BLaER1 treated with 17β-estradiol and CSF1 and Interleukin-3, amounts not matched to agents 10 nM and 100 nM (cell line): ENCODE measurements around the gene ATXN10.

Experiments used
- H3K27ac ChIP-seq, 11 experiments: shearing (Covaris generic); formaldehyde crosslinking; 2 replicates each; pipeline ENCODE4 v1.8.1; 2022
- H3K27me3 ChIP-seq, 11 experiments: shearing (Covaris generic); formaldehyde crosslinking; 2 replicates each; pipeline ENCODE4 v1.8.1; 2022
- H3K36me3 ChIP-seq, 11 experiments: shearing (Covaris generic); formaldehyde crosslinking; 2 replicates each; pipeline ENCODE4 v1.8.1; 2022
- H3K4me1 ChIP-seq, 10 experiments: shearing (Covaris generic); formaldehyde crosslinking; 2 replicates each; pipeline ENCODE4 v1.8.1; 2022
- H3K4me2 ChIP-seq, 11 experiments: shearing (Covaris generic); formaldehyde crosslinking; 2 replicates each; pipeline ENCODE4 v1.8.1; 2022
- H3K4me3 ChIP-seq, 10 experiments: shearing (Covaris generic); formaldehyde crosslinking; 2 replicates each; pipeline ENCODE4 v1.8.1; 2022
- H3K9ac ChIP-seq, 11 experiments: shearing (Covaris generic); formaldehyde crosslinking; 2 replicates each; pipeline ENCODE4 v1.8.1; 2022
- H3K9me3 ChIP-seq, 11 experiments: shearing (Covaris generic); formaldehyde crosslinking; replicated peaks in 1 of 11; 2 replicates each; pipeline ENCODE4 v1.8.1; 2022
- H4K20me1 ChIP-seq, 11 experiments: shearing (Covaris generic); formaldehyde crosslinking; 2 replicates each; pipeline ENCODE4 v1.8.1; 2022
- Cebpa-rat ChIP-seq, 11 experiments: shearing (Covaris generic); IDR thresholded peaks; 2 replicates each; pipeline ENCODE4 v1.8.1; 2022

The ATXN10 gene

GRCh38 chr22:45834241-45834640, 162.6 kb downstream of the ATXN10 start:
- H3K4me1 ChIP-seq = peaks cover 0 to 34% (median 23%) of the 10 kb centered on the region in 10 experiments; a peak in 14 of 20 replicates
- H3K27me3 ChIP-seq = no peaks in the 10 kb centered on the region
- no peak overlapping the region for H3K4me3 ChIP-seq
- TF ChIP-seq Cebpa-rat (IDR thresholded peaks at IDR 0.05) = no peak
- no peak overlapping the region for H3K27ac ChIP-seq
- H3K9ac ChIP-seq = no peak overlapping the region
- peaks cover 13 to 50% (median 26%) of the 10 kb centered on the region in 11 experiments; a peak in 19 of 22 replicates for H3K36me3 ChIP-seq
- peaks cover 13 to 62% (median 35%) of the 10 kb centered on the region in 11 experiments; a peak in 18 of 22 replicates for H4K20me1 ChIP-seq
- H3K4me2 ChIP-seq = peak overlapping the region in 8 of 11 experiments; percentile 3 to 59 (median 44); a peak in 14 of 22 replicates
- peaks cover 5 to 9% (median 8%) of the 10 kb centered on the region in 11 experiments; a peak in 20 of 22 replicates for H3K9me3 ChIP-seq

- Histone ChIP-seq H3K4me3 (no peak overlapping the region), H3K4me2 (peak overlapping the region in 8 of 11 experiments; percentile 3 to 59 (median 44); a peak in 14 of 22 replicates), H3K27me3 (no peaks in the 10 kb centered on the region), H3K36me3 (peaks cover 17 to 50% (median 28%) of the 10 kb centered on the region in 11 experiments; a peak in 19 of 22 replicates), H3K4me1 (peaks cover 0 to 40% (median 27%) of the 10 kb centered on the region in 10 experiments; a peak in 14 of 20 replicates), H3K9ac (no peak overlapping the region), H3K27ac (no peak overlapping the region), H4K20me1 (peaks cover 13 to 64% (median 35%) of the 10 kb centered on the region in 11 experiments; a peak in 18 of 22 replicates), H3K9me3 (peaks cover 0 to 4% (median 3%) of the 10 kb centered on the region in 11 experiments; a peak in 16 of 22 replicates)
- TF ChIP-seq Cebpa-rat (IDR thresholded peaks at IDR 0.05) = no peak
Measured at GRCh38 chr22:45834795-45835194, 163.2 kb downstream of the ATXN10 start.

- Histone ChIP-seq H3K9me3 (no peaks in the 10 kb centered on the region), H3K36me3 (peaks cover 17 to 56% (median 34%) of the 10 kb centered on the region in 11 experiments; a peak in 18 of 22 replicates), H3K4me2 (no peak overlapping the region), H3K27me3 (no peaks in the 10 kb centered on the region), H4K20me1 (peaks cover 13 to 64% (median 38%) of the 10 kb centered on the region in 11 experiments; a peak in 18 of 22 replicates), H3K4me1 (peaks cover 0 to 58% (median 42%) of the 10 kb centered on the region in 10 experiments; a peak in 17 of 20 replicates), H3K4me3 (no peak overlapping the region), H3K9ac (no peak overlapping the region), H3K27ac (no peak overlapping the region)
- no peak for TF ChIP-seq Cebpa-rat (IDR thresholded peaks at IDR 0.05)
Measured at GRCh38 chr22:45836418-45837169, 165.0 kb downstream of the ATXN10 start.

GRCh38 chr22:45837508-45837907, 165.9 kb downstream of the ATXN10 start:
- no peak overlapping the region for H3K27ac ChIP-seq
- no peak overlapping the region for H3K9ac ChIP-seq
- peaks cover 5 to 67% (median 52%) of the 10 kb centered on the region in 10 experiments for H3K4me1 ChIP-seq
- H3K4me3 ChIP-seq = no peak overlapping the region
- H3K9me3 ChIP-seq = no peaks in the 10 kb centered on the region
- no peaks in the 10 kb centered on the region for H3K27me3 ChIP-seq
- peaks cover 13 to 63% (median 38%) of the 10 kb centered on the region in 11 experiments; a peak in 18 of 22 replicates for H4K20me1 ChIP-seq
- no peak for TF ChIP-seq Cebpa-rat (IDR thresholded peaks at IDR 0.05)
- H3K4me2 ChIP-seq = no peak overlapping the region
- H3K36me3 ChIP-seq = peaks cover 17 to 56% (median 37%) of the 10 kb centered on the region in 11 experiments; a peak in 18 of 22 replicates

GRCh38 chr22:45838305-45838887, 166.8 kb downstream of the ATXN10 start:
- Histone ChIP-seq H3K27me3 (no peaks in the 10 kb centered on the region), H4K20me1 (peaks cover 13 to 57% (median 37%) of the 10 kb centered on the region in 11 experiments; a peak in 18 of 22 replicates), H3K9ac (no peak overlapping the region), H3K27ac (no peak overlapping the region), H3K4me2 (no peak overlapping the region), H3K9me3 (no peaks in the 10 kb centered on the region), H3K36me3 (peaks cover 16 to 48% (median 31%) of the 10 kb centered on the region in 11 experiments; a peak in 18 of 22 replicates), H3K4me3 (no peak overlapping the region), H3K4me1 (peaks cover 14 to 76% (median 60%) of the 10 kb centered on the region in 10 experiments)
- no peak for TF ChIP-seq Cebpa-rat (IDR thresholded peaks at IDR 0.05)

GRCh38 chr22:45840483-45840882, 168.8 kb downstream of the ATXN10 start:
- no peak overlapping the region for H3K9ac ChIP-seq
- H3K36me3 ChIP-seq = peaks cover 21 to 57% (median 39%) of the 10 kb centered on the region in 11 experiments; a peak in 20 of 22 replicates
- TF ChIP-seq Cebpa-rat (IDR thresholded peaks at IDR 0.05) = no peak
- peaks cover 23 to 78% (median 62%) of the 10 kb centered on the region in 10 experiments for H3K4me1 ChIP-seq
- H3K9me3 ChIP-seq = no peaks in the 10 kb centered on the region; a peak in 1 of 22 replicates
- H3K27me3 ChIP-seq = no peaks in the 10 kb centered on the region
- no peak overlapping the region for H3K27ac ChIP-seq
- peak overlapping the region in 3 of 11 experiments; percentile 15 to 85 (median 32); a peak in 4 of 22 replicates for H3K4me2 ChIP-seq
- H4K20me1 ChIP-seq = peaks cover under 1 to 37% (median 18%) of the 10 kb centered on the region in 11 experiments; a peak in 14 of 22 replicates
- H3K4me3 ChIP-seq = no peak overlapping the region

- peaks cover 26 to 65% (median 50%) of the 10 kb centered on the region in 11 experiments; a peak in 21 of 22 replicates for H3K36me3 ChIP-seq
- H3K27me3 ChIP-seq = no peaks in the 10 kb centered on the region
- peaks cover 0 to 31% (median 10%) of the 10 kb centered on the region in 11 experiments; a peak in 11 of 22 replicates for H4K20me1 ChIP-seq
- H3K4me3 ChIP-seq = peak overlapping the region in 2 of 10 experiments; percentile 17 to 31; a peak in 2 of 20 replicates
- peaks cover 23 to 69% (median 59%) of the 10 kb centered on the region in 10 experiments for H3K4me1 ChIP-seq
- peak overlapping the region; percentile 45 to 85 (median 78) for H3K4me2 ChIP-seq
- peak overlapping the region in 8 of 11 experiments; percentile 58 to 84 (median 81); a peak in 16 of 22 replicates for H3K27ac ChIP-seq
- H3K9me3 ChIP-seq = peaks cover 0 to under 1% (median under 1%) of the 10 kb centered on the region in 11 experiments; a peak in 10 of 22 replicates
- H3K9ac ChIP-seq = peak overlapping the region in 8 of 11 experiments; percentile 1 to 67 (median 46); a peak in 11 of 22 replicates
- TF ChIP-seq Cebpa-rat (IDR thresholded peaks at IDR 0.05) = no peak
Measured at GRCh38 chr22:45842291-45842991, 170.8 kb downstream of the ATXN10 start.

- H3K9ac ChIP-seq = peak overlapping the region in 8 of 11 experiments; percentile 1 to 67 (median 50); a peak in 12 of 22 replicates
- H3K27ac ChIP-seq = peak overlapping the region in 8 of 11 experiments; percentile 58 to 84 (median 81); a peak in 16 of 22 replicates
- peak in 1 of 11 experiments; percentile 40; a peak in 1 of 22 replicates for TF ChIP-seq Cebpa-rat (IDR thresholded peaks at IDR 0.05)
- no peaks in the 10 kb centered on the region for H3K27me3 ChIP-seq
- H3K4me2 ChIP-seq = peak overlapping the region; percentile 45 to 85 (median 78)
- H3K9me3 ChIP-seq = peaks cover 5 to 7% (median 6%) of the 10 kb centered on the region in 11 experiments; a peak in 17 of 22 replicates
- peaks cover 0 to 29% (median 8%) of the 10 kb centered on the region in 11 experiments; a peak in 11 of 22 replicates for H4K20me1 ChIP-seq
- H3K36me3 ChIP-seq = peaks cover 32 to 69% (median 56%) of the 10 kb centered on the region in 11 experiments
- H3K4me3 ChIP-seq = peak overlapping the region in 2 of 10 experiments; percentile 17 to 31; a peak in 2 of 20 replicates
- H3K4me1 ChIP-seq = peaks cover 23 to 72% (median 60%) of the 10 kb centered on the region in 10 experiments
Measured at GRCh38 chr22:45843031-45843430, 171.4 kb downstream of the ATXN10 start.
